Endodermal cell (in vitro differentiated cells): Measurements from ENCODE around the gene WWC1. TPM values are rescaled to one million over a fixed set of nuclear protein-coding genes. Genes with fewer than 3 reads are reported as not detected.
"Not testable (repeated sequence)": the region's sequence is repeated elsewhere in the genome, so short reads cannot be mapped to it uniquely, and the experiment has no call there.

Experiments
- DNase-seq: peaks from one replicate; pipeline ENCODE4 v3.0.0-alpha.2; 2017
- H3K27ac ChIP-seq: 2 replicates; pipeline ENCODE4 v1.5.1; 2013; ENCODE audit warnings: mild to moderate bottlenecking, low read depth, low read length, moderate library complexity
- H3K27me3 ChIP-seq: 2 replicates; pipeline ENCODE4 v1.6.1; 2013; ENCODE audit warnings: mild to moderate bottlenecking, low read length, moderate library complexity; ENCODE audit not compliant: insufficient read depth, control insufficient read depth, poor library complexity, severe bottlenecking
- H3K36me3 ChIP-seq: 2 replicates; pipeline ENCODE4 v1.7.0; 2013; ENCODE audit warnings: mild to moderate bottlenecking, low read length, moderate library complexity; ENCODE audit not compliant: control insufficient read depth, insufficient read depth
- H3K4me1 ChIP-seq: one replicate; pipeline ENCODE4 v1.7.0; 2013; ENCODE audit warnings: low read length; ENCODE audit not compliant: control insufficient read depth, insufficient read depth
- H3K4me3 ChIP-seq: 2 replicates; pipeline ENCODE4 v1.5.1; 2013; ENCODE audit warnings: mild to moderate bottlenecking, low read length, moderate library complexity
- H3K9ac ChIP-seq: 2 replicates; pipeline ENCODE4 v1.6.1; 2013; ENCODE audit warnings: mild to moderate bottlenecking, low read length, moderate library complexity; ENCODE audit not compliant: poor library complexity, severe bottlenecking; ENCODE audit errors: extremely low read depth
- H3K9me3 ChIP-seq: 2 replicates; pipeline ENCODE4 v1.6.1; 2013; ENCODE audit warnings: mild to moderate bottlenecking, low read length, moderate library complexity; ENCODE audit not compliant: control insufficient read depth
- H3K27ac Mint-ChIP-seq: 2 replicates; pipeline ENCODE4 v1.8.0; 2020; ENCODE audit warnings: mixed read lengths
- H3K27me3 Mint-ChIP-seq: 2 replicates; pipeline ENCODE4 v1.8.0; 2021; ENCODE audit warnings: mild to moderate bottlenecking, mixed read lengths; ENCODE audit not compliant: insufficient read depth
- H3K36me3 Mint-ChIP-seq: 2 replicates; pipeline ENCODE4 v1.8.0; 2020; ENCODE audit warnings: low read depth, mixed read lengths
- H3K4me1 Mint-ChIP-seq: 2 replicates; pipeline ENCODE4 v1.8.0; 2020; ENCODE audit warnings: mixed read lengths
- H3K4me3 Mint-ChIP-seq: 2 replicates; pipeline ENCODE4 v1.8.0; 2020; ENCODE audit warnings: mild to moderate bottlenecking, moderate library complexity, mixed read lengths
- H3K9me3 Mint-ChIP-seq: 2 replicates; pipeline ENCODE4 v1.8.0; 2020; ENCODE audit warnings: mild to moderate bottlenecking, mixed read lengths
- WGBS, 2 experiments: methylation state at CpG; one replicate each; pipeline versions ENCODE4 v1.1.5 to v1.1.7; 2013; ENCODE audit warnings: missing lambda C conversion rate in 2 of 2, mixed read lengths in 1 of 2; ENCODE audit not compliant: insufficient coverage in 1 of 2, insufficient read length in 1 of 2; 5-methylcytosine and 5-hydroxymethylcytosine counted together
- total RNA-seq, 2 donors: library from RNA; stranded (reverse); fragmentation: NEBNext Ultra II Directional in 1 of 2; extraction: Animal tissue kit (Norgen Biotek cat#: 25700) in 1 of 2; gene quantifications; 2 replicates in 1 of 2; 3 replicates in 1 of 2; pipeline ENCODE4 v1.2.1, GENCODE V29; 2021
- TF ChIP-seq, protein P1 (sequence below): fragments of 200-600 bp; sonication (generic); conservative IDR thresholded peaks from 2 replicates; pipeline ENCODE4 v1.5.0; 2021; ENCODE audit warnings: antibody characterized with exemption, mild to moderate bottlenecking

The WWC1 gene
- total RNA-seq, 2 donors from 2014 or later, result 18.4 to 20.3 TPM

DNA sequence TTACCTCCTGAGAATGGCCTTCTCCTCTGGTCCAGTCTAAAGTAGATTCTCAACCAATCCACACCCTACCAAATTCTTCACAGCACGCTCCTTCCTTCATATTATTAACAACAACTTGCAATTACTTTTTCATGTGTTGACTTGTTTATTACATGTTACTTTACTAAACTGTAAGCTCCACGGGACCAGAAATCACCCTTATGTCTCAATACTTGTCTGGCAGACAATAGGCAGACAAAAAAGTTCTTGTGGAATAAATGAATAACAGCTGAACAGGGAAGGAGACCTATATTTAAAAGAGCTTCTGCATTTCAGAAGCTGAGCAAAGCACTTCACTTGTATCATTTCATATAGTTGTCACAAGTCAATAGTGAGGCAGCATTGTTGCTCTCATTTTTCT, 5.7 kb upstream of the WWC1 start:
- no peak overlapping the region for H3K4me3 ChIP-seq
- H3K36me3 Mint-ChIP-seq, result no peaks in the 10 kb centered on the region
- peaks cover 12% of the 10 kb centered on the region for H3K4me1 Mint-ChIP-seq
- H3K9ac ChIP-seq, result no peak overlapping the region
- no peak overlapping the region for H3K27ac Mint-ChIP-seq
- TF ChIP-seq, protein P1, sequence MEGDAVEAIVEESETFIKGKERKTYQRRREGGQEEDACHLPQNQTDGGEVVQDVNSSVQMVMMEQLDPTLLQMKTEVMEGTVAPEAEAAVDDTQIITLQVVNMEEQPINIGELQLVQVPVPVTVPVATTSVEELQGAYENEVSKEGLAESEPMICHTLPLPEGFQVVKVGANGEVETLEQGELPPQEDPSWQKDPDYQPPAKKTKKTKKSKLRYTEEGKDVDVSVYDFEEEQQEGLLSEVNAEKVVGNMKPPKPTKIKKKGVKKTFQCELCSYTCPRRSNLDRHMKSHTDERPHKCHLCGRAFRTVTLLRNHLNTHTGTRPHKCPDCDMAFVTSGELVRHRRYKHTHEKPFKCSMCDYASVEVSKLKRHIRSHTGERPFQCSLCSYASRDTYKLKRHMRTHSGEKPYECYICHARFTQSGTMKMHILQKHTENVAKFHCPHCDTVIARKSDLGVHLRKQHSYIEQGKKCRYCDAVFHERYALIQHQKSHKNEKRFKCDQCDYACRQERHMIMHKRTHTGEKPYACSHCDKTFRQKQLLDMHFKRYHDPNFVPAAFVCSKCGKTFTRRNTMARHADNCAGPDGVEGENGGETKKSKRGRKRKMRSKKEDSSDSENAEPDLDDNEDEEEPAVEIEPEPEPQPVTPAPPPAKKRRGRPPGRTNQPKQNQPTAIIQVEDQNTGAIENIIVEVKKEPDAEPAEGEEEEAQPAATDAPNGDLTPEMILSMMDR, result no peak
- H3K4me3 Mint-ChIP-seq, result no peak overlapping the region
- DNase-seq, result no peak
- no peaks in the 10 kb centered on the region for H3K4me1 ChIP-seq
- H3K9me3 Mint-ChIP-seq, result no peaks in the 10 kb centered on the region
- H3K9me3 ChIP-seq, result no peaks in the 10 kb centered on the region
- H3K36me3 ChIP-seq, result no peaks in the 10 kb centered on the region
- peaks cover 44% of the 10 kb centered on the region for H3K27me3 Mint-ChIP-seq
- no peak overlapping the region for H3K27ac ChIP-seq
- H3K27me3 ChIP-seq, result no peaks in the 10 kb centered on the region
- WGBS, 2 experiments, result 83 to 91% methylated on average over 1 to 2 of the region's 2 CpGs

DNA sequence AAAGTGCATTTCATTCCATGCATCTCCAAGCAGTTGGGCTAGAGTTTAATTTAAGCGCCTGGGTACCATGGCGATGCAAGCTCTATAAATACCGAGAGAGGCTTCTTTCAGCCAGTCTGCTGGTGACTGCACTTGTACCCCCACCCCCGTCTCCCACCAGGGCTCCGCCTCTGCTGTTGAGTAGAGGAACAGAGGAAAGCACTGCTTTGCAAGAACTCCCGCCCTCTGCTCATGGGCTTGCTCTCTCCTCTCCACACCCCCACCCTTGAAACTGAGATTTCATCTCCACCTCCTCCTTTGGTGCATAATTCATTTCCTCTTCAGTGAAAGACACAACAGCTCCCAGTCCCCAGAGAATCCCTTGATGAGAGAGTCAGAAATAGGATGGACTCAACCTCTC, 5.1 kb upstream of the WWC1 start:
- Mint-ChIP-seq H3K4me3 (no peak overlapping the region), H3K4me1 (peaks cover 16% of the 10 kb centered on the region), H3K27ac (no peak overlapping the region), H3K36me3 (no peaks in the 10 kb centered on the region), H3K27me3 (peaks cover 45% of the 10 kb centered on the region), H3K9me3 (no peaks in the 10 kb centered on the region)
- Histone ChIP-seq H3K4me3 (no peak overlapping the region), H3K9me3 (no peaks in the 10 kb centered on the region), H3K27me3 (no peaks in the 10 kb centered on the region), H3K9ac (no peak overlapping the region), H3K4me1 (no peaks in the 10 kb centered on the region), H3K27ac (no peak overlapping the region), H3K36me3 (no peaks in the 10 kb centered on the region)
- peak; percentile 88 for DNase-seq
- TF ChIP-seq, protein P1, result no peak
- 47 to 49% methylated on average over 3 to 6 of the region's 6 CpGs for WGBS, 2 experiments

DNA sequence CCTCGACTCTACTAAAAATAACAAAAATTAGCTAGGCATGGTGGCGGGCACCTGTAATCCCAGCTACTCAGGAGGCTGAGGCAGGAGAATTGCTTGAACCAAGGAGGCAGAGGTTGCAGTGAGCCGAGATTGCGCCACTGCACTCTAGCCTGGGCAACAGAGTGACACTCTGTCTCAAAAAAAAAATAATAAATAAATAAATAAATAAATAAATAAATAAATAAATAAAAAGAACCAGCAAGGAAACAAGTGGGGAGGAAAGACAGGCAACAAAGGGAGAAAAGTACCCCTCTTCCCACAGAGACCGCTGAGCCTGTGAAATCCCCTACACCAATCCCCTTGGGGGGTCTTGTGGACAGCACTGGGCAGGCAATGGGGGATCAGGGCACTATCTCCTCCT, 4.6 kb upstream of the WWC1 start:
- H3K9me3 ChIP-seq, H3K36me3 ChIP-seq, H3K36me3 Mint-ChIP-seq, H3K9me3 Mint-ChIP-seq, H3K4me1 ChIP-seq, H3K9ac ChIP-seq, DNase-seq, H3K4me3 Mint-ChIP-seq, H3K27ac ChIP-seq, H3K27ac Mint-ChIP-seq, H3K27me3 ChIP-seq, H3K4me3 ChIP-seq: not testable (repeated sequence)
- 98 to 100% methylated on average over 2 to 5 of the region's 5 CpGs for WGBS, 2 experiments
- H3K4me1 Mint-ChIP-seq, result peaks cover 16% of the 10 kb centered on the region
- H3K27me3 Mint-ChIP-seq, result peaks cover 45% of the 10 kb centered on the region

DNA sequence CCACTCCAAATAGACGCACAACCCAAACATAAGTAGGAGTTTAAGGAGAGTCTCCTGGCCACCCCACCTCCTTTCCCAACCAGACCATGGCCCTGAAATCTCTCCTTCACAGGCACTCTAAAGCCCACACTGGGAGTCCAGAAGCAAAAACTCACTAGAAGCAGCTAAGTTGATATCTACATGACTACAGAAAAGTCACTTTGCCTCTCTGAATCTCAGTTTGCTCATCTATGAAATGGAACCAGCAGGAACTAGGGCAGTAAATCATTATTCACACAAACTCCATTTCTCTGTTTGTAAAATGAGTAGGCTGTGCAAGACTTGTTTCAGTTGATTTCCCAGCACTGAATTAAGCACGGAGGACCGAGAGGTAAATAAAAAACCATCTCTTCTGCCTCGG, 4.1 kb upstream of the WWC1 start:
- no peaks in the 10 kb centered on the region for H3K36me3 Mint-ChIP-seq
- no peak for DNase-seq

More for the DNA sequence above, 4.1 kb upstream of the WWC1 start:
- Histone ChIP-seq H3K9me3 (no peaks in the 10 kb centered on the region), H3K27ac (no peak overlapping the region), H3K9ac (no peak overlapping the region), H3K4me1 (no peaks in the 10 kb centered on the region), H3K4me3 (no peak overlapping the region), H3K27me3 (no peaks in the 10 kb centered on the region), H3K36me3 (no peaks in the 10 kb centered on the region)
- peaks cover 45% of the 10 kb centered on the region for H3K27me3 Mint-ChIP-seq
- no peaks in the 10 kb centered on the region for H3K9me3 Mint-ChIP-seq
- H3K27ac Mint-ChIP-seq, result no peak overlapping the region
- no peak overlapping the region for H3K4me3 Mint-ChIP-seq
- TF ChIP-seq, protein P1, result no peak
- 93 to 98% methylated on average over 3 to 4 of the region's 4 CpGs for WGBS, 2 experiments
- peaks cover 16% of the 10 kb centered on the region for H3K4me1 Mint-ChIP-seq
